Fibroblast of skin of right biceps (primary cell): ENCODE measurements around the gene TBL1X.

Source experiments
- DNase-seq: peaks from one replicate; pipeline ENCODE4 v3.0.0-alpha.2; 2013

TBL1X gene

DNA sequence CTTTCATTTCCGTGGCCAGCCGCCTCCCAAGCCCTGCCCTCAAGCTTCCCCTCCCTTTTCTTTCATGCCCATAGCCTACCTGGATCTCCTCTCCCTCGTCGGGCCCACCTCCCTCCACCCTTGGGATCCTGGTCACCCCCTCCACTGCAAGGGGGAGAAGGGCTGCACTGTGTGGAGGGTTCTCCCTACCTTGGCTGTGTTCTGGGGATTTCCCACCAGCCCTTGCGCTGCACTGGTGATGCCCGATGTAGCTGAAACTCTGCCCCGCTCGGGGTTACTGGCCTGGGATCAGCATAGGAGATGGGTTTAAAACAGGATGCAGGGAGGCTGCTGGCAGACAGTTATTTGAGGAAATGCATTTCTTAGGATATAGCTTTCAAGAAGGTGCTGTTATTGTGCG is 128.9 kb downstream of the TBL1X start:
- no peak for DNase-seq

- DNase-seq = peak; percentile 79
These were observed 130.3 kb downstream of the TBL1X start for GRCh38 chrX:9595174-9595573.

DNA sequence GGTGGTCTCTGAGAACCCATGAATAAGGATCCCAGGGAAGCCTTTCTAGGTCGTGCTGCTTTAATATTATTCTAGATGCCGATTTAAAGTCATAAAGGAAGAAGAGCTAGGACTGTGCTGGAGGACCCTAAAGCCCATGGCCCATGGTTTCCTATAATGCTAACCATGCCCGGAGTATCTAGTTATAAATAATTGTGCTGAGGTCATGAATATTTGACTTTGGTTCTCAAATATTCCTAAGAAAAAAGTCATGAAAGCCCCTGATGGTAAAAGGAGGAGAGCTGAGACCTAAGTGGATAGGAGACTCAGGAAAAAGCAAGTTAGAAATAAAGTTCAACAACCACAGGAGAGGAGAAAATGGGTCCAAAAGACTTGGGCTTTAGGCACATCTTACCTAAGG is 132.0 kb downstream of the TBL1X start:
- DNase-seq = no peak

- DNase-seq = peak; percentile 18
These were observed 132.6 kb downstream of the TBL1X start for GRCh38 chrX:9597361-9598035.

- no peak for DNase-seq
These were observed 133.5 kb downstream of the TBL1X start for GRCh38 chrX:9598344-9598743.

- DNase-seq = no peak
These were observed 139.5 kb downstream of the TBL1X start for GRCh38 chrX:9604111-9604907.

- no peak for DNase-seq
These were observed 140.0 kb downstream of the TBL1X start for GRCh38 chrX:9604908-9605306.

DNA sequence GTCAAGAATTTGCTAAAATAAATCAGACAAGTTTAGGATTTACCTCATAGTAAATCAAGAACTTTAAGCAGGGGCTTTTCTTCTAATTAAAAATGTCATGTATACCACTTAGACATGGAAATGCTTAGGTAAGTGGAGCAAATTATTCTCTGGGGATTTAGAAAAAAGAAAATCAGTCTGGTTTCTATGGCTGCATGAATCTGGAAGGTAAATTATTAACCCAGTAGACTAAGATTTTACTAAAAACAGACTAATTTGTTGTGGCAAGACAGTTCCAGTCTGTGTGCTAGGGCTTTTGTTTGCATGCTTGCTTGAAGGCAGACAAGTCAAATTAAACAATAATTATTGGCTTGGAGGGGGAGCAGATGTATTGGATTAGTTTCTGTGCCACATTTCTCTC is 140.6 kb downstream of the TBL1X start:
- no peak for DNase-seq

DNA sequence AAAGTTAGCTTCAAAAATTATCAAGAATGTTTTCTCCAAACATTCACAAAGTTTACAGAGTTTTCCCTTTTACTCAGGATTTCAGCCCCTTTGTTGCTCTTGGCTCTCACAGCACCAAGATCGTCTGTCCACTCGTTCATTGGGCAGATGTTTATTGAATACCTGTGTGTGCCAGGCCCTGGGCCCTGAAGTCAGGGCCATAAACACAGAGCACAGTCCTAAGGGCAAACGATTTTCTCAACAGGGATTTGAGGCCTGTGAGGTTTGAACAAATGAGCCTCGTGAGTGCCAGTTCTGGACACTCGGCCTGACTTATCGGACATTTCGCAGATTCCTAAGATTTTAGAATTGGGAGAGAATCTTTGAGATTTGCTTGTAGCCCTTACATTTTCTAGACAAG is 142.1 kb downstream of the TBL1X start:
- DNase-seq = no peak

GRCh38 chrX:9609499-9609898 is 144.6 kb downstream of the TBL1X start:
- DNase-seq = no peak

GRCh38 chrX:9609987-9610386 is 145.1 kb downstream of the TBL1X start:
- DNase-seq = no peak

- peak; percentile 20 for DNase-seq
These were observed 146.0 kb downstream of the TBL1X start for GRCh38 chrX:9610771-9611392.

DNA sequence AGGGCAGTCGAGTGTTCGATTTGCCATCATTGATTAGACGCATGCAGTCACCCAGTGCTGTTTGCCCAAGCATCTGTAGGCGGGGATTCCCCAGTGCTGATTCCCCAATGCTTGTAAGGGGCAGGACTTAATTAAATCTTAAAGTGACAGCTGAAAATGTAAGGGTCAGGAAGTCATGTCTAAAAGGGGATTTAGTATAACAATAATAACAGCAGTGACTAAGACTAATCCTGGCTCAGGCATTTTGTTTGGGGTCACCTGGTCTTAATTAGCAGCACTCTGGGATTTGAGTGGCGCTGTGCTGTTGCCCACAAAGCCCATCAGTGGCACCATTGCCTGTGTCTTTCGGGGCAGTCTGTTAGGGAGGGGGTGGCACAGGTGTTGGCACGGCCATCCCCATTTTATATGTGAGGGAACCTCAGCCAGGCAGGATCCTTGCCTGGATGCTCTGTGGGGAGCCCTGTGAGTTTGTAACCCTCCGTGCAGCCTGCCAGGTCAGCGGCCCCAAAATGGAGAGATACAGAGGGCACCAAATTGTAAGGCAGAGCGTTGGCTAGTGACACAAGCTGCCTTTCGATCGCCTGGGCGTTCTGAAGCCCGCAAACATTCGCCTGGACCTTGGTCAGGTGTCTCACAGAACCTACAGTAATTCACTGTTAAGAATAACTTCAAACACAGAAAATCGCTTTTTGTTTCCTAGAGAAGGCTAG is 146.7 kb downstream of the TBL1X start:
- DNase-seq = peak; percentile 44

DNA sequence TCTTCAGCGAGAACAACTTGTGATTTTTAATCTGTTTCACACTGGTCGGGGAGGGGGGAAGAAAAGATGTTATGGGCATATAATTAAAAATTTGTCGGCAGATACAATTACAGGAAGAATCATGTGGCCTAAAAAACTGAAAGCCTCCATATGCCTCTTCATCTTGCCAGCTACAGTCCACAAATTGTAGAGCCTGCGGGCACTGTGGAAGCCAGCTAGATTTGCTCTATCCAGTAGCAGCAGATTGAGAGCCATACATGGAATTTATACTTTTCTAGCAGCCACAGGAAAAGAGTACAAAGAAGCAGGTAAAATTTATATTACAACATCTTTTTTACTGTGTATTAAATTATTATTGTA is 147.3 kb downstream of the TBL1X start:
- no peak for DNase-seq

GRCh38 chrX:9614016-9614415 is 149.2 kb downstream of the TBL1X start:
- peak; percentile 89 for DNase-seq

DNA sequence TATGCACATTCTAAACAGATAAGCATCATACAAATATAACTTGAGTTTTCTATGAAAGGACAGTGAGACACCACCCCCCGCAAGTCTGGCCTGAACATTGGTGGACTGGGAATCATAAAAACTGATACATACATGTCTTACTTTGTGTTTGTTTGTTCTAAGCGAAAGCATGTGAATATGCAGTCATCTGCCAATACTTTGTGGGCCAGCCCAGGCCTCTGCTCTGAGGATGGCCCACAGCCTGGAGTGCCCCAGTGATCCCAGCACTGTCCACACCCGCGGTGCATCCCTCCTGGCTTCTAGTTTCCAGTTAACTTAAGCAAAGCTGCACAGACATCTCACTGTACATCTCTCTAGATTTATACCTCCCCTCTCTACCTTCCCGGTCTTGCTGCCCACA is 154.3 kb downstream of the TBL1X start:
- no peak for DNase-seq

DNA sequence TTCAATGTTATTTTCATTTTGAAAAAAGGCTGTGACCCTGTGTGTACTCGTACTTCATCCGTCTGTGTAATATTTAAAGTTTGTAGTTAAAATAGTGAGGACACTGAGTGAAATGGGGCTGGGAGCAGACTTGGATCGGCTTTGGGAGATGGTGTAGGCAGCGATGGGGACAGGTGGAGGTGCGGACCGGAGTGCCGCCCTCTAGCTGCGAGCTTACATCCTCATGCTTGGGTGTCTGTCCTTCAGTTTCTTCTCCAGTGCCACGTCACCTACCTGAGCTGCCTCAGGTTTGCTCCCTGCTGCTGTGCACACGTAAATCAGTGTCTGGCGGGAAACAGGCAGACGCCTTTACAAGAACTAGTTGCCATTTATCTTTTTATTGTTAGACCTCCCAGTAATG is 154.7 kb downstream of the TBL1X start:
- no peak for DNase-seq

DNA sequence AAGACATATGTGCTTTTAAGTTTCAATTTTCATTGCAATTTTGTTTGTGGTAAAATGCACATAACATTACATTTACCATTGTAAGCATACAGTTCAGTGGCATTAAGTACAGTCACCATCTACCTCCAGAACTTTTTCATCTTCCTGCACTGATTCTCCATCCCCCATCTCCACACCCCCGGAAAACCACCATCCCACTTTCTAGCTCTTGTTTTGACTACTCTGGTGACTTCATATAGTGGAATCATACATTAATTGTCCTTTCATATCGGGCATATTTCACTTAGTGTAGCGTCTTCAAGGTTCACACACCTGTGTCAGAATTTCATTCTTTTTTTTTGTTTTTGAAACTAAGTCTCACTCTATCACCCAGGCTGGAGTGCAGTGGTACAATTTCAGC is 157.3 kb downstream of the TBL1X start:
- no peak for DNase-seq

- DNase-seq = peak; percentile 3
These were observed 161.5 kb downstream of the TBL1X start for GRCh38 chrX:9626379-9626778.

DNA sequence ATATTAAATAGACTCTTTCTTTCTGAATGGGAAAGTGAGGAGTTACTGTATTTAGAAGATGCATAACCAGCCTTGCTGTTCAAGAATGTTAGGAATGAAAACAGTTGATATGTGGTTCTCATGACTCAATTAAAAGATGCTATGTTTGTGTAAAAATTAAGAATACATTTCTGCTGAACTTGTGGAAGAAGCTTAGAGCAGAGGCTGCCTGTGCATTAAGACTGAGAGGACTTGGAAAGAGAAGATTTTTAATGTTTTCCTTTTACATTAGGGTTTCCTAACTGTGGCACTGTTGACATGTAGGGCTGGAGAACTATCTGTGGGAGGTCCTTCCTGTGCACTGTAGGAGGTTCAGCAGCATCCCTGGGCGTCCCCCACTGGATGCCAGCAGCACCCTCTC is 163.1 kb downstream of the TBL1X start:
- peak; percentile 39 for DNase-seq

DNA sequence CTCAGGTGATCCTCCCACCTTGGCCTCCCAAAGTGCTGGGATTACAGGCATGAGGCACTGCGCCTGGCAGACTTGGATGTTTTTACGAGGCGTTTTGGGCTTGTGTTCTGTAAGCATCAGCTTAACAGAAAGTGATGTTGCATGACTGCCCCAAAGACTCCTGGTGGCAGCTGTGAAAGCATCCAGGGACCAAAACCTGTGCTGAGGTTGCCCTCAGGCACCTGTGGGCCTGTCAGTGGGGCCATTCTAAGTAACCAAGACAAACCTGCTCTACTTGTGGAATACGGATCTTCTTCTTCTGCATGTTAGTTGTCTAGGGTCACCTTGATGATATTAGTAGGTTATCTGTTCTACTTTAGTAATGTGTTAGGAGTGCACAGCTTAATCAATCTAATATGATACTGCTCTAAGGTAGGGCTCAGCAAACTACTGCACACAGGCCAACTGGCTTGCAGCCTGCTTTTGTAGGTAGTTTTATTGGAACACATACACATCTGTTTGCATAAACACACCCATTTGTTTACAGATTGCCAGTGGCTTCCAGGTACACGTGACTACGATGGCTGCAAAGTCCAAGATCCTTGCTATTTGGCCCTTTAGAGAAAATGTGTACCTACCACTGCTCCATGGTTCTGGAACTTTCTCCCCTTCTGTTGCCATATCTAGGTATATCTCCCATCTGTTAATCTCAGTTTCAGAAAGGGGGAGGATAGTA is 164.1 kb downstream of the TBL1X start:
- no peak for DNase-seq

DNA sequence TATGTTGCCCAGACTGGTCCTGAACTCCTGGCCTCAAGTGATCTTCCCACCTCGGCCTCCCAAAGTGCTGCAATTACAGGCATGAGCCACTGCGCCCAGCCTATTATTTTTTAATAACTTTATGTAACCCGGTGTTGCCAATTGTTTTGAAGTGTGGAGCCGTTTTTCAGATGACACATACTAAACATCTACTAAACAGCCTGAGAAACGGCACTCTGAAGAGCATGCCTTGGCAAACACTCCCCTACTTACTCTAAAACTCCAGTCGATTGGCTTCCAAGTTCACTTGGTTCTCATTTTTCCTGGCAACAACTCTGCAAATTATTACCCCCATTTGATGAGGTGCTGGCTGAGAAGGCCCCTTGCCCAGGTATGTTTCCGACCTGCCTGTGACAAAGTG is 169.7 kb downstream of the TBL1X start:
- no peak for DNase-seq

DNA sequence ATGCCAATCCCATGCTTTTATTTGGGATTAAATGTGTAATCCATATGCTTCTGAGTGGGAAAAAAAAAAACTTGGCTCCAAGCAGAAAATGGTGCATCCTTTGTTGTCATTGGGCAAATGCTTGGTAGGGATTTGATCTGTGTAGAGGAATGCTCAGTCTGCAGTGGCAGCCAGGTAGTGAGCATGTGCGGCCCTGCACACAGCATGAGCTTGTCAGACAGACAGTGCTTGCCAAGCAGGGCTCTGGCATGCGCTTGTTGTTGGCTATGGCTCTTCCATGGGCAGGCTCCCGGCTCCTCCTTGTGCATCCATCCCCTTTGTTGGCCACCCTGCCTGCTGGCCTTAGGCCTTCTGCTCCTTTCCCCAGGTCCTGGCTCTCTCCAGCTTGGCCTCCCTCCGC is 170.5 kb downstream of the TBL1X start:
- DNase-seq = no peak
